Retinal pigment epithelial cell (primary cell): ENCODE measurements around the gene COMT.

Experiments
- DNase-seq: peaks from one replicate; pipeline ENCODE4 v3.0.0-alpha.2; 2010; ENCODE audit warnings: low read depth
- H3K4me3 ChIP-seq: 2 replicates; pipeline ENCODE4 v1.5.1; 2011; ENCODE audit warnings: mild to moderate bottlenecking, low read length, control low read depth, moderate library complexity
- TF ChIP-seq, protein P1 (sequence below): conservative IDR thresholded peaks from 2 replicates; pipeline ENCODE4 v1.5.1; 2011; ENCODE audit warnings: low read depth, low read length, control low read depth, inconsistent platforms

Gene COMT

DNA sequence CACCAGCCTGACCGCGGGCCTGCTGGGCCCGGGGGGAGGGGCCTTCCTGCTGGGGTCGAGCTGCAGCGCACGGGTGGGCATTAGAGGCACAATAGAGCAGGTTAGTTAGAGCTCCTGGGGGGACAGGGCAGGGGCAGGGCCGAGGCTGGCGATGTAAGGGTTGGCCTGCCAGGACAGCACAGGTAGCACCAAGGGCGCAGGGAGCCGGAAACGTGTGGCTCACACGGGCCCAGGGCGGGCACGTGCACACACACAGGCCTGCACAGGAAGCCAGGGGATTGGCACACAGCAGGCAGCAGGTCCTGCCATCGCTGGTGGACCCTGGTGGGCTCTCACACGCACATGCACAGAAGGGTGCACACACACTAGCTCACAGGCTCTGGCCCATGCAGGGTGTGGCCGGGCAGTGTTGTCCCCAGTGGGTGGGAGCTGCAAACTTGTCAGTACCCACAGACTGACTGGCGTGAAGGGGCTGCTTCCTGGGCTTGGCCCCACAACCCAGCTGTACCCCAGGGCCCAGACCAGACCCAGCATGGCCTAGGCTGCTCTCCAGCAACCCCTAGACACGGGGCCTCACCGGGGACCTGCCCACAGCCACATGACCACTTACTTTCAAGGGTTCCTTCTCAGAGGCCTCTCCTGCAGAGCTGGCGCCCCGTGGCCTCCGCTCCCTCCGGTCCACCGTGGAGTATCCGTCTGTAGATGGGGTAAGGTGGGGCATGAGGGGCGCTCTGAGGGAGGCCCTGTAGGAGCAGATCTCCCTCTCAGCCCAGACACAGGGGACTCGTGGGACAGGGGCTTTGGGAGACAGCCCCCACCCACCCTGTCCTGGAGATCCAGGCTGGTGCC, 29.9 kb downstream of the COMT start:
- DNase-seq, result no peak
- H3K4me3 ChIP-seq, result no peak overlapping the region
- TF ChIP-seq, protein P1, sequence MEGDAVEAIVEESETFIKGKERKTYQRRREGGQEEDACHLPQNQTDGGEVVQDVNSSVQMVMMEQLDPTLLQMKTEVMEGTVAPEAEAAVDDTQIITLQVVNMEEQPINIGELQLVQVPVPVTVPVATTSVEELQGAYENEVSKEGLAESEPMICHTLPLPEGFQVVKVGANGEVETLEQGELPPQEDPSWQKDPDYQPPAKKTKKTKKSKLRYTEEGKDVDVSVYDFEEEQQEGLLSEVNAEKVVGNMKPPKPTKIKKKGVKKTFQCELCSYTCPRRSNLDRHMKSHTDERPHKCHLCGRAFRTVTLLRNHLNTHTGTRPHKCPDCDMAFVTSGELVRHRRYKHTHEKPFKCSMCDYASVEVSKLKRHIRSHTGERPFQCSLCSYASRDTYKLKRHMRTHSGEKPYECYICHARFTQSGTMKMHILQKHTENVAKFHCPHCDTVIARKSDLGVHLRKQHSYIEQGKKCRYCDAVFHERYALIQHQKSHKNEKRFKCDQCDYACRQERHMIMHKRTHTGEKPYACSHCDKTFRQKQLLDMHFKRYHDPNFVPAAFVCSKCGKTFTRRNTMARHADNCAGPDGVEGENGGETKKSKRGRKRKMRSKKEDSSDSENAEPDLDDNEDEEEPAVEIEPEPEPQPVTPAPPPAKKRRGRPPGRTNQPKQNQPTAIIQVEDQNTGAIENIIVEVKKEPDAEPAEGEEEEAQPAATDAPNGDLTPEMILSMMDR, result no peak

DNA sequence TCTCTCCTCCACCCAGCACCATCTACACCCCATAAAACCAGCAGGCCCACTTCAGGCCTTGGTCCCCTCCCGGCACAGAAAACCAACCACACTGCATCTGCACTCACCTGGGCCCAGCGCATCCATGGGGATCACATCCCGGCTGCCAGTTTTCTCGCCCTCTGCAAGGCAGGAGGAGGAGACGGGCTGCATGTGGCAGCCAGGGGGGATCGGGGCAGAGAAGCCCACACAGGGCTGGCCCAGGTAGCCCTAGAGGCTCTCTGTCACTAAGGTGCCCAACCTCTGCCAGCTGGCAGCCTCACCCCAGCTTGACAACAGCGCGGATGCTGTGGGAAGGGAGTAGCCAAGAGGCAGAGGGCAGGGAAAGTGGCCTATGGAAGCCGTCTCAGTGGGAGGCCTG, 30.7 kb downstream of the COMT start:
- H3K4me3 ChIP-seq, result no peak overlapping the region
- TF ChIP-seq, protein P1, result no peak
- no peak for DNase-seq

DNA sequence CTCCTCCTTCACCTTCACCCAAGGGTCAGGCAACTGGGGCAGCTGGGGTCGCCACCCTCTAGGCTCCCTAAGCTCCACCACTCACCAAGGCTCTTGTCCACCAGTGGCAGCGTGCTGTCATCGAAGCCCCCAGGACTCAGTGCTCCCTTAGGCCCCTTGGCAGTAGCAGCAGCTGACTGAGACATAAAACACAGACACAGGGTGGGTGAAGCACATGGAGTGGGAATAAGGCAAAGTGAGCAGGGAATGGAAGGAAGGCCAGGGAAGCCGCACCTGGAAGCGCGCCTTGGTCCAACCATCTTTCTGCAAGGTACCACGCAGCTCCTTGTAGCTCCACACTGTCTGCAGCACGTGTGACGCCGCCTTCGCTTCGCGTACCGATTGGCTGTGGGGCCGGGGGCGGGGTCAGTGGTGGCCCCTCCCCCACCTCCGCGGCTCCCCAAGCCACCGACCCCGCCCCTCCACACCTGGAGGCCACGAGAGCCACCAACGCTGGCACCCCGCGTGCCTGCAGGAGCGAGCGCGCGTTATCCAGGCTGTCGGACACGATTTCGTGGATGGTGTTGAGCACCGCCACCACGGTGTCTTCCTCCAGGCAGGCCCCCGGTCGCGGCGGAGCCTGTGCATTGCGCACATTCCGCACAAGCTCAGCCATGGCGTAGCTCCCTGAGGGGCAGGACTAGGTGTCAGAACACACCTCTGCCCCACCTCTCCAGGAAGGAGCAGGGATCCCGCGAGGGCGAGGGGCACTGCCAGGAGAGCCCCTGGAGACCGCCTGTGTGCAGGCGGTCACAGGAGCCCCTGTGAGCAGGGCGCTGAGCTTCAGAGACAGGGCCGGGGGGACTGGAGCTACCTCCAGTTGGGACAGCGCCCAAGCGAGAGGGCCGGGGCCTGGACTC, 31.3 kb downstream of the COMT start:
- TF ChIP-seq, protein P1, result no peak
- no peak for DNase-seq
- H3K4me3 ChIP-seq, result no peak overlapping the region

DNA sequence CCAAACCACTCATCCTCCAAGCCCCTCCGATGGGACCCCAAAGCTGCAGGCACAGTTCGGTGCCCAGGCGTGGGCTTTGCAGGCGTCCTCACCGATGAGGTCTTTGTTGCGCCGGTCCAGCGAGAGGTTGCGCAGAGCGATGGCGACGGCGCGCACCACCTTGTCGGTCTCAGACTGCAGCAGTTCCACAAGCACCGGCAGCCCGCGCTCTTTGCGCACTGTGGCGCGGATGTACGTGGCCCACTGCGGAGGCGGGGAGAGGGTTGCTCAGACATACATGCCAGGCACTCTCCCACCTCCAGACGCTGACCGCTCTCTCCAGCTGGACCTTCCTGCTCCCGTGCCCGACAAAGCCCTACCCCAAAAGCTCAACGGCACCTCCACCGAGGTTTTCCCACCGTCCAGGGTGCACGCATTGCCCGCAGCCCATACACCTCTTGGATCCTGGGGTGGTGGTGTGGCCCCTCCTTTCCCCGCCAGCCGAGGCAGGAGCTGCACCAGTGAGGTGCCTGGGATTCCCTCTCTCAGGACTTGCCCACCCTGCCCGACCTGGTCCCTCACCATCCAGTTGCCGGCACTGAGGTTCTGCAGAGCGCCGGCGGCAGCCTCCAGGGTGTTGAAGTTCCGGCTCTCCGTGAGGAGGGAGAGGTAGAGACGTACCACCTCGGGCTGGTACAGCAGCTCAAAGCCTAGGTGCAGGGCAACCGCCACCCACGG, 32.1 kb downstream of the COMT start:
- TF ChIP-seq, protein P1, result no peak
- no peak for DNase-seq
- no peak overlapping the region for H3K4me3 ChIP-seq

DNA sequence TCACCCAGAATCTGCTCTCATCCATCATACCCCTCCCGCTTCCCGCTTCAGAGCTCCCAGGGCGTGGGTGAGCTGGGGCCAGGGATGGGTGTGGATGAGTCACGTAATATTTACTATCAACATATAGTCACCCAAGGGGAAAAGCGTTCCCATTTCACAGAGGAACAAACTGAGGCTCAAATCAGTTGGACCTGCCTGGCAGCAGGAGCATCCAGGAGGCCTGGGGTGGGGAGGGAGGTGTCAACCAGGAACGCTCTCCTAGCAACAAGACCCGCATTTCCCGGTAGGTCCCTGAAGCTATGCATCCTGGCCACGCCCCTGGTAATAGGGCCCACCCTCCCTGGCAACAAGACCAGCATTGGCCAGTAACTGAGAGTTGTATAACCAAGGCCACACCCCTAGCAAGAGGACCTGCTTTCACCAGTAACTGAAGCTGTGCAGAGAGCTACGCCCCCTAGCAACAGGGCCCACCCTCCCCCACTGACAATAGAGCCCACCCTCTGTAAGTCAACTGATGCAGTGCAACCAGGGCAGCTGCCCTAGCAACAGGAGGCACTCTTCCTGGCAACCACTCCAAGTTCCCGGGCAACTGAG, 32.8 kb downstream of the COMT start:
- DNase-seq, result no peak
- TF ChIP-seq, protein P1, result no peak
- H3K4me3 ChIP-seq, result no peak overlapping the region

DNA sequence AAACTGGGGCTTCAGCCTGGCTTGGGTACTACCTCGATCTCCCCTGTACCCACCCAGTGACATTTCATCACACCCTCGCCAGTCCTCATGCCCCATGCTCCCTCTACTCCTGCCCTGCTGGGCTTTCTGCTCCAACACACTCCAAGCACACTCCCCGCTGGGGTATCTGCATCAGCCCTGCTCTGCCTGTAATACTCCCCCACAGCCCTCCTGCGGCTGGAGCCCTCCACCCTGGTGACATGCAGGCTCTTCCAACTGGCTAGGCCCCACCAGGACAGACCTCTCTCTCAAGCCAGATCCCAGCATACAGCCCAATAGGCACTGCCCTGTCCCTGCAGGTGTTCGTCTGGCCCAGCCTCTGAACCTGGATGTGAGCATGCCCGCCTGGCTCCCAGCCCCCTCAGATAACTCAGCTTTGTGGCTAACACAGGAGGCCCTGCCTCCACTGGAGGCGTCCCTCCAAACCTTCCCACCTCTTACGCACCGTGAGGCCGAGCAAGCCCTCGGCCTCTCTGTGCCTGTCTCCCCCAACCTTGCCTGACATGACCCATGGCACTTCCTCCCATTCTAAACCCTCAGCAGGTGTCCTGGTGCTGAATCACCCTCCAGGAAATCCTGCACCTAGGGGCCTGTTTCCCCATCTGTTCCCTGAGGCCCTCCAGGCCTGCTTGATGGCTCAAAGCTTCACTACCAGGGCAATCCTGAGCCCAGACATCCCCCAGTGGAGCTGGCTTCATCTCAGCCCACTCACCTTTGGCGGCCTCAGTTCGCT, 33.5 kb downstream of the COMT start:
- no peak for DNase-seq
- no peak overlapping the region for H3K4me3 ChIP-seq
- TF ChIP-seq, protein P1, result no peak
